BJ (cell line): ENCODE results near the gene UBA5. TPM values are rescaled to one million over a fixed set of nuclear protein-coding genes. Genes with fewer than 3 reads are reported as not detected.

Experiments
- CTCF ChIA-PET: fragments of 350-600 bp; formaldehyde crosslinking; extraction: SDS; loops from one replicate; lab custom pipeline; 2021; ENCODE audit warnings: antibody characterized with exemption, inconsistent platforms; lab: Yijun Ruan, JAX
- POLR2A ChIA-PET: fragments of 300-600 bp; sonication (Branson Sonifier 250); formaldehyde crosslinking; extraction: SDS; loops from one replicate; lab custom pipeline; 2021; ENCODE audit warnings: antibody characterized with exemption; lab: Charles Lee
- DNase-seq: peaks from one replicate; pipeline ENCODE4 v3.0.0-alpha.2; 2011; ENCODE audit warnings: low read depth
- H3K27me3 ChIP-seq: 2 replicates; pipeline ENCODE4 v1.6.0; 2011; ENCODE audit warnings: low read length; ENCODE audit not compliant: control insufficient read depth, insufficient read depth
- H3K36me3 ChIP-seq: 2 replicates; pipeline ENCODE4 v1.5.1; 2011; ENCODE audit warnings: low read length; ENCODE audit not compliant: control insufficient read depth, insufficient read depth
- H3K4me3 ChIP-seq: 2 replicates; pipeline ENCODE4 v1.5.1; 2011; ENCODE audit warnings: low read depth, mild to moderate bottlenecking, control low read depth, low read length
- polyA plus RNA-seq: library from polyadenylated mRNA; depleted of rRNA; stranded (reverse); fragments of >200 nt; gene quantifications from 2 replicates; pipeline ENCODE4 v1.2.3, GENCODE V29; 2011
- TF ChIP-seq, protein P1 (sequence below): IDR thresholded peaks from 2 replicates; pipeline ENCODE4 v1.5.1; 2011; ENCODE audit warnings: low read depth, mild to moderate bottlenecking, control low read depth, inconsistent platforms, low read length, moderate library complexity; ENCODE audit not compliant: insufficient read depth

The UBA5 gene
- polyA plus RNA-seq, 1 experiment, result 26.2 TPM

DNA sequence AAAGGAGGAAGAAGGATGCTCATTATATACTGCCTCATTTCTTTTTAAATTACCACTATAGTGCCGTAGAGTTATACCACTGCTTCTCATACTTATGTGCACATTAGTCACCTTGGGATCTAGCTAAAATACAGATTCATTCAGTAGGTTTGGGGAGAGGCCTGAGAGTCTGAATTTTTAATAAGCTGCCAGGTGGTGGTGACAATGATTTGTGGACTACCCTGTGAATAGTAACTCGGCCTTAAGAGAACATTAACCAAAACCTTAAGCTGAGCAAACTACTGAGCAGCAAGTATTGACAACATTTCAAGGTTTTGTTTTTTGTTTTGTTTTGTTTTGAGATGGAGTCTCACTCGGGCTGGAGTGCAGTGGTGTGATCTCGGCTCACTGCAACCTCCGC, 19.8 kb downstream of the UBA5 start:
- CTCF ChIA-PET, result interaction anchor here (0.9 to 1.3 kb wide), 2 partner anchors 144 to 204 kb away, joined by 4 read pairs; no protein-coding TSS in a partner anchor
- DNase-seq, result no peak
- POLR2A ChIA-PET, result no interaction called here
- Histone ChIP-seq H3K27me3 (no peaks in the 10 kb centered on the region), H3K36me3 (peaks cover 4% of the 10 kb centered on the region), H3K4me3 (no peak overlapping the region)
- TF ChIP-seq, protein P1, sequence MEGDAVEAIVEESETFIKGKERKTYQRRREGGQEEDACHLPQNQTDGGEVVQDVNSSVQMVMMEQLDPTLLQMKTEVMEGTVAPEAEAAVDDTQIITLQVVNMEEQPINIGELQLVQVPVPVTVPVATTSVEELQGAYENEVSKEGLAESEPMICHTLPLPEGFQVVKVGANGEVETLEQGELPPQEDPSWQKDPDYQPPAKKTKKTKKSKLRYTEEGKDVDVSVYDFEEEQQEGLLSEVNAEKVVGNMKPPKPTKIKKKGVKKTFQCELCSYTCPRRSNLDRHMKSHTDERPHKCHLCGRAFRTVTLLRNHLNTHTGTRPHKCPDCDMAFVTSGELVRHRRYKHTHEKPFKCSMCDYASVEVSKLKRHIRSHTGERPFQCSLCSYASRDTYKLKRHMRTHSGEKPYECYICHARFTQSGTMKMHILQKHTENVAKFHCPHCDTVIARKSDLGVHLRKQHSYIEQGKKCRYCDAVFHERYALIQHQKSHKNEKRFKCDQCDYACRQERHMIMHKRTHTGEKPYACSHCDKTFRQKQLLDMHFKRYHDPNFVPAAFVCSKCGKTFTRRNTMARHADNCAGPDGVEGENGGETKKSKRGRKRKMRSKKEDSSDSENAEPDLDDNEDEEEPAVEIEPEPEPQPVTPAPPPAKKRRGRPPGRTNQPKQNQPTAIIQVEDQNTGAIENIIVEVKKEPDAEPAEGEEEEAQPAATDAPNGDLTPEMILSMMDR, result no peak

DNA sequence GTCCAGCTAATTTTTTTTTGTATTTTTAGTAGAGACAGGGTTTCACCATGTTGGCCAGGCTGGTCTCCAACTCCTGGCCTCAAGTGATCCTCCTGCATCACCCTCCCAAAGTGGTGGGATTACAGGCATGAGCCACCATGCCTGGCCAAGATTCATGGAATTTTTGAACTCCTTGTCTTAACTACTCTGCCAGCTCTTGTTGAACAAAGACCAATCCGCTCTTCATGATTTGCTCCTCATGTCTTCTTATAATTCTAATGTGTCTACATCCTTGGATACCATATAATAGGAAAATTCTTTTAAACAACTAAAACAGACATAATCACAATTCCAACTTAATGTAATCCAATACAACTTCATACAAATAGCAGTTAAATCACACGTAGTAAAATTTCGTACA, 21.3 kb downstream of the UBA5 start:
- Histone ChIP-seq H3K27me3 (no peaks in the 10 kb centered on the region), H3K4me3 (no peak overlapping the region), H3K36me3 (peaks cover 4% of the 10 kb centered on the region)
- ChIA-PET CTCF (no interaction called here), POLR2A (interaction anchor here (0.6 kb wide), 1 partner anchor 40 kb away, joined by 19 read pairs; no protein-coding TSS in a partner anchor)
- DNase-seq, result no peak
- TF ChIP-seq, protein P1, result no peak

GRCh38 chr3:132682201-132682600, 22.1 kb downstream of the UBA5 start:
- DNase-seq, result no peak
- H3K36me3 ChIP-seq, result peaks cover 4% of the 10 kb centered on the region
- H3K27me3 ChIP-seq, result no peaks in the 10 kb centered on the region
- TF ChIP-seq, protein P1, result no peak
- POLR2A ChIA-PET, result no interaction called here
- H3K4me3 ChIP-seq, result no peak overlapping the region
- CTCF ChIA-PET, result no interaction called here

GRCh38 chr3:132690040-132690439, 29.9 kb downstream of the UBA5 start:
- Histone ChIP-seq H3K27me3 (no peaks in the 10 kb centered on the region), H3K36me3 (peaks cover 12% of the 10 kb centered on the region), H3K4me3 (no peak overlapping the region)
- DNase-seq, result no peak
- ChIA-PET POLR2A (no interaction called here), CTCF (no interaction called here)
- TF ChIP-seq, protein P1, result no peak

GRCh38 chr3:132694991-132695390, 34.9 kb downstream of the UBA5 start:
- Histone ChIP-seq H3K27me3 (no peaks in the 10 kb centered on the region), H3K36me3 (peaks cover 8% of the 10 kb centered on the region), H3K4me3 (no peak overlapping the region)
- CTCF ChIA-PET, result no interaction called here
- POLR2A ChIA-PET, result no interaction called here
- TF ChIP-seq, protein P1, result no peak
- DNase-seq, result no peak
